ENCODE data around the gene FYN.

The FYN gene

DNA sequence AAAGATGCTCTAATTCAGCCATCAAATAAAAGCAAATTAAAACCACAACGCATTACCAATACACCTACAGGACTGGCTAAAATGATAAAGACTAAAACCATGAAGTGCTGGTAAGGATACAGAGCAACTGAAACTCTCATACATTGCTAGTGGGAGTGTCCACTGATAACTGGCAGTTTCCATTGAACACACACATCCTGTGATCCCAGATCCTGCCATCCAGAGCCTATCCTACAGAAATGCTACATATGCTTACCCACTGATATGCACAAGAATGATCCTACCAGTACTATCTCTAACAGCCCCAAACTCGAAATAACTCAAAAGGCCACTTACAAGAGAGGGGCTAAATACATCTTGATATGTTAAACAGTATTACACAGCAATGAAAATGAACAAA is 81.0 kb downstream of the FYN start:
- no peaks in the 10 kb centered on the region for H3F3A ChIP-seq (ENCODE audit: control insufficient read depth, insufficient read depth)
- H4K20me1 ChIP-seq (ENCODE audit: control insufficient read depth, insufficient read depth, low read depth, low read length): no peaks in the 10 kb centered on the region
- H3K9me2 ChIP-seq (replicated peaks; ENCODE audit: control insufficient read depth, low read length): no peaks in the 10 kb centered on the region
- H3K4me3 ChIP-seq (ENCODE audit: low read length): no peak overlapping the region
- TF ChIP-seq EZH2phosphoT487 (IDR thresholded peaks at IDR 0.05; ENCODE audit: borderline replicate concordance, low read length): no peak
- TF ChIP-seq, protein P1, sequence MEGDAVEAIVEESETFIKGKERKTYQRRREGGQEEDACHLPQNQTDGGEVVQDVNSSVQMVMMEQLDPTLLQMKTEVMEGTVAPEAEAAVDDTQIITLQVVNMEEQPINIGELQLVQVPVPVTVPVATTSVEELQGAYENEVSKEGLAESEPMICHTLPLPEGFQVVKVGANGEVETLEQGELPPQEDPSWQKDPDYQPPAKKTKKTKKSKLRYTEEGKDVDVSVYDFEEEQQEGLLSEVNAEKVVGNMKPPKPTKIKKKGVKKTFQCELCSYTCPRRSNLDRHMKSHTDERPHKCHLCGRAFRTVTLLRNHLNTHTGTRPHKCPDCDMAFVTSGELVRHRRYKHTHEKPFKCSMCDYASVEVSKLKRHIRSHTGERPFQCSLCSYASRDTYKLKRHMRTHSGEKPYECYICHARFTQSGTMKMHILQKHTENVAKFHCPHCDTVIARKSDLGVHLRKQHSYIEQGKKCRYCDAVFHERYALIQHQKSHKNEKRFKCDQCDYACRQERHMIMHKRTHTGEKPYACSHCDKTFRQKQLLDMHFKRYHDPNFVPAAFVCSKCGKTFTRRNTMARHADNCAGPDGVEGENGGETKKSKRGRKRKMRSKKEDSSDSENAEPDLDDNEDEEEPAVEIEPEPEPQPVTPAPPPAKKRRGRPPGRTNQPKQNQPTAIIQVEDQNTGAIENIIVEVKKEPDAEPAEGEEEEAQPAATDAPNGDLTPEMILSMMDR (IDR thresholded peaks at IDR 0.05; ENCODE audit: low read depth, low read length, poor library complexity, severe bottlenecking): no peak
- H3K4me2 ChIP-seq (ENCODE audit: low read length): no peak overlapping the region
- H3K27me3 ChIP-seq (ENCODE audit: control insufficient read depth, low read length): no peaks in the 10 kb centered on the region
- H3K27ac ChIP-seq (ENCODE audit: low read depth, low read length): no peak overlapping the region
- H3K4me1 ChIP-seq (ENCODE audit: control insufficient read depth, low read length): no peaks in the 10 kb centered on the region
- H3K36me3 ChIP-seq (ENCODE audit: control insufficient read depth, low read length): no peaks in the 10 kb centered on the region
- no peaks in the 10 kb centered on the region for H3K79me2 ChIP-seq (ENCODE audit: control insufficient read depth, low read length)
- H3K9me3 ChIP-seq (ENCODE audit: control insufficient read depth, insufficient read depth, low read length): no peaks in the 10 kb centered on the region

DNA sequence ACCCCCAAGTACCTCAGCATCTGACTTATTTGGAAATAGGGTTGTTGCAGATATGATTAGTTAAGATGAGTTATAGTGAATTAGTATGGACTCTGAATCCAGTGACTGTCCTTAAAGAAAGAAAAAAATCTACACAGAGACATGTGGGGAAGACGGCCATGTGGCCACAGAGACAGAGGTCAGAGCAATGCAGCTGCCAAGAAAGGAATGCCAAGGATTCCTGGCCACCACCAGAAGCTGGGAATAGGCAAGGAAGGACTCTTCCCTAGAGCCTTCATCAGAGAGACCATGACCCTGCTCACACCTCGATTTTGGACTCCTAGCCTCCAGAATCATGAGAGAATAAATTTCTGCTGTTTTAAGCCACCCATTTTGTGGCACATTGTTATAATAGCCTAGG is 81.8 kb downstream of the FYN start:
- Histone ChIP-seq H3K4me1 (ENCODE audit: control insufficient read depth, low read length) (no peaks in the 10 kb centered on the region), H4K20me1 (ENCODE audit: control insufficient read depth, insufficient read depth, low read depth, low read length) (no peaks in the 10 kb centered on the region), H3K36me3 (ENCODE audit: control insufficient read depth, low read length) (no peaks in the 10 kb centered on the region), H3K27me3 (ENCODE audit: control insufficient read depth, low read length) (no peaks in the 10 kb centered on the region), H3K4me2 (ENCODE audit: low read length) (no peak overlapping the region), H3K9me3 (ENCODE audit: control insufficient read depth, insufficient read depth, low read length) (no peaks in the 10 kb centered on the region), H3K27ac (ENCODE audit: low read depth, low read length) (no peak overlapping the region), H3K4me3 (ENCODE audit: low read length) (no peak overlapping the region), H3F3A (ENCODE audit: control insufficient read depth, insufficient read depth) (no peaks in the 10 kb centered on the region), H3K79me2 (ENCODE audit: control insufficient read depth, low read length) (no peaks in the 10 kb centered on the region), H3K9me2 (replicated peaks; ENCODE audit: control insufficient read depth, low read length) (no peaks in the 10 kb centered on the region)
- TF ChIP-seq EZH2phosphoT487 (IDR thresholded peaks at IDR 0.05; ENCODE audit: borderline replicate concordance, low read length): no peak
- TF ChIP-seq, protein P1 (IDR thresholded peaks at IDR 0.05; ENCODE audit: low read depth, low read length, poor library complexity, severe bottlenecking): no peak

DNA sequence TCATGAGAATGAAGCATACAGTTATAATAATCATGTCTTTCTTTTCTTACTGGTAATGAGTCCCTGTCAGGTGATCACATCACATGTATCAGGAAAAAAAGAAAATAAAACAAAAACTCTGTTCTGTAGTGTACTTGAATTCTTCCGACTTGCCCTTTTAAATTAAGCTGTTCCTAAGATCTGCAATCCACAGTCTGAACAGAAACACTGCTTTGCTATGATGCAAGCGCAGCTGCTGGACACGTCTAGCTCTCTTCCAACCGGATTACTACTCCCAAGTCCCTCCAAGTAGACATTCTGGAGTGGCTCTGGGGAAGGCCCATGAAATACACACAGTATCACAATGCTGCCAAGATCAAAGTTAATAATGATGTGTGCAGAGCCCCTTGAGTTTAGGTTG is 83.7 kb downstream of the FYN start:
- H3K27me3 ChIP-seq (ENCODE audit: control insufficient read depth, low read length): no peaks in the 10 kb centered on the region
- H4K20me1 ChIP-seq (ENCODE audit: control insufficient read depth, insufficient read depth, low read depth, low read length): no peaks in the 10 kb centered on the region
- no peak overlapping the region for H3K4me3 ChIP-seq (ENCODE audit: low read length)
- no peaks in the 10 kb centered on the region for H3K4me1 ChIP-seq (ENCODE audit: control insufficient read depth, low read length)
- H3K36me3 ChIP-seq (ENCODE audit: control insufficient read depth, low read length): no peaks in the 10 kb centered on the region
- H3K4me2 ChIP-seq (ENCODE audit: low read length): no peak overlapping the region
- TF ChIP-seq EZH2phosphoT487 (IDR thresholded peaks at IDR 0.05; ENCODE audit: borderline replicate concordance, low read length): no peak
- TF ChIP-seq, protein P1 (IDR thresholded peaks at IDR 0.05; ENCODE audit: low read depth, low read length, poor library complexity, severe bottlenecking): no peak
- H3F3A ChIP-seq (ENCODE audit: control insufficient read depth, insufficient read depth): no peaks in the 10 kb centered on the region
- H3K79me2 ChIP-seq (ENCODE audit: control insufficient read depth, low read length): no peaks in the 10 kb centered on the region
- no peaks in the 10 kb centered on the region for H3K9me3 ChIP-seq (ENCODE audit: control insufficient read depth, insufficient read depth, low read length)
- H3K27ac ChIP-seq (ENCODE audit: low read depth, low read length): no peak overlapping the region
- H3K9me2 ChIP-seq (replicated peaks; ENCODE audit: control insufficient read depth, low read length): no peaks in the 10 kb centered on the region

Data from DOHH2 (cell line).